Neuron (in vitro differentiated cells): ENCODE measurements around the gene LRRC59.
"Not testable (repeated sequence)": the region's sequence is repeated elsewhere in the genome, so short reads cannot be mapped to it uniquely, and the experiment has no call there.

Experiments used
- H2AFZ ChIP-seq: one replicate; pipeline ENCODE4 v1.6.1; 2013; ENCODE audit warnings: low read depth, mild to moderate bottlenecking, inconsistent platforms, low read length, moderate library complexity
- H3K27me3 ChIP-seq: one replicate; pipeline ENCODE4 v1.6.1; 2013; ENCODE audit warnings: low read length; ENCODE audit not compliant: insufficient read depth
- H3K36me3 ChIP-seq: one replicate; pipeline ENCODE4 v1.6.1; 2013; ENCODE audit warnings: low read length; ENCODE audit not compliant: insufficient read depth
- H3K4me1 ChIP-seq: one replicate; pipeline ENCODE4 v1.6.1; 2013; ENCODE audit warnings: low read length; ENCODE audit not compliant: insufficient read depth
- H3K4me3 ChIP-seq: 2 replicates; pipeline ENCODE4 v1.5.1; 2013; ENCODE audit warnings: mild to moderate bottlenecking, low read length, moderate library complexity
- H3K9me3 ChIP-seq: one replicate; pipeline ENCODE4 v1.6.1; 2013; ENCODE audit warnings: low read length

Gene LRRC59

GRCh38 chr17:50348522-50349242 lies 48.6 kb downstream of the LRRC59 start:
- Histone ChIP-seq H2AFZ (no peak overlapping the region), H3K4me3 (no peak overlapping the region), H3K36me3 (peaks cover 6% of the 10 kb centered on the region), H3K27me3 (peaks cover 7% of the 10 kb centered on the region), H3K4me1 (peaks cover 24% of the 10 kb centered on the region), H3K9me3 (no peaks in the 10 kb centered on the region)

GRCh38 chr17:50347894-50348291 lies 49.4 kb downstream of the LRRC59 start:
- Histone ChIP-seq H3K36me3 (peaks cover 3% of the 10 kb centered on the region), H3K4me1 (peaks cover 24% of the 10 kb centered on the region), H3K4me3 (peak overlapping the region; percentile 92), H2AFZ (no peak overlapping the region), H3K27me3 (peaks cover 7% of the 10 kb centered on the region), H3K9me3 (no peaks in the 10 kb centered on the region)

GRCh38 chr17:50347117-50347893 lies 50.0 kb downstream of the LRRC59 start:
- Histone ChIP-seq H3K9me3 (no peaks in the 10 kb centered on the region), H3K4me3 (peak overlapping the region; percentile 92), H2AFZ (no peak overlapping the region), H3K27me3 (peaks cover 7% of the 10 kb centered on the region), H3K36me3 (no peaks in the 10 kb centered on the region), H3K4me1 (peaks cover 24% of the 10 kb centered on the region)

- Histone ChIP-seq H3K27me3 (peaks cover 7% of the 10 kb centered on the region), H3K4me3 (peak overlapping the region; percentile 92), H3K4me1 (peaks cover 24% of the 10 kb centered on the region), H2AFZ (no peak overlapping the region), H3K36me3 (no peaks in the 10 kb centered on the region), H3K9me3 (no peaks in the 10 kb centered on the region)
Observed at GRCh38 chr17:50346313-50347116, 50.8 kb downstream of the LRRC59 start.

GRCh38 chr17:50345432-50346312 lies 51.7 kb downstream of the LRRC59 start, which contains the start of gene XYLT2:
XYLT2 (plus strand) TSS chr17:50346126; CDS start chr17:50346141, 15 bp downstream.
- H3K4me3 ChIP-seq: peak within 1 kb of the TSS; percentile 92
- H3K27me3 ChIP-seq: peaks cover 7% of the 10 kb centered on the region
- no peaks in the 10 kb centered on the region for H3K9me3 ChIP-seq
- H3K36me3 ChIP-seq: no peaks in the 10 kb centered on the region
- peaks cover 24% of the 10 kb centered on the region for H3K4me1 ChIP-seq
- H2AFZ ChIP-seq: peak within 1 kb of the TSS; percentile 80

GRCh38 chr17:50344731-50345365 lies 52.5 kb downstream of the LRRC59 start:
- H3K36me3 ChIP-seq: no peaks in the 10 kb centered on the region
- peaks cover 24% of the 10 kb centered on the region for H3K4me1 ChIP-seq
- H2AFZ ChIP-seq: no peak overlapping the region
- no peaks in the 10 kb centered on the region for H3K9me3 ChIP-seq
- peak overlapping the region; percentile 67 for H3K4me3 ChIP-seq
- H3K27me3 ChIP-seq: peaks cover 7% of the 10 kb centered on the region

- H3K4me3 ChIP-seq: no peak overlapping the region
- H3K36me3 ChIP-seq: no peaks in the 10 kb centered on the region
- H3K4me1 ChIP-seq: no peaks in the 10 kb centered on the region
- no peaks in the 10 kb centered on the region for H3K9me3 ChIP-seq
- no peaks in the 10 kb centered on the region for H3K27me3 ChIP-seq
- H2AFZ ChIP-seq: no peak overlapping the region
Observed at GRCh38 chr17:50339381-50339780, 57.9 kb downstream of the LRRC59 start.

- Histone ChIP-seq H2AFZ (no peak overlapping the region), H3K4me3 (no peak overlapping the region), H3K36me3 (no peaks in the 10 kb centered on the region), H3K27me3 (no peaks in the 10 kb centered on the region), H3K4me1 (no peaks in the 10 kb centered on the region), H3K9me3 (no peaks in the 10 kb centered on the region)
Observed at GRCh38 chr17:50338645-50339044, 58.7 kb downstream of the LRRC59 start.

- H3K36me3 ChIP-seq: no peaks in the 10 kb centered on the region
- no peaks in the 10 kb centered on the region for H3K27me3 ChIP-seq
- H3K4me1 ChIP-seq: peaks cover 2% of the 10 kb centered on the region
- H3K4me3 ChIP-seq: no peak overlapping the region
- no peak overlapping the region for H2AFZ ChIP-seq
- H3K9me3 ChIP-seq: no peaks in the 10 kb centered on the region
Observed at GRCh38 chr17:50337956-50338355, 59.4 kb downstream of the LRRC59 start.

GRCh38 chr17:50333291-50334057 lies 63.8 kb downstream of the LRRC59 start:
- H2AFZ ChIP-seq: peak overlapping the region; percentile 42
- not testable (repeated sequence) for H3K27me3 ChIP-seq, H3K36me3 ChIP-seq, H3K4me1 ChIP-seq, H3K9me3 ChIP-seq, H3K4me3 ChIP-seq

GRCh38 chr17:50332196-50332595 lies 65.1 kb downstream of the LRRC59 start:
- no peak overlapping the region for H2AFZ ChIP-seq
- peaks cover 5% of the 10 kb centered on the region for H3K4me1 ChIP-seq
- peaks cover 7% of the 10 kb centered on the region for H3K27me3 ChIP-seq
- H3K4me3 ChIP-seq: no peak overlapping the region
- no peaks in the 10 kb centered on the region for H3K9me3 ChIP-seq
- no peaks in the 10 kb centered on the region for H3K36me3 ChIP-seq
